IPS DF 6.9 (cell line): ENCODE results near the gene PTPRD.

Experiments
- DNase-seq: peaks from one replicate; pipeline ENCODE4 v3.0.0-alpha.2; 2013; ENCODE audit warnings: low read depth, low spot score
- H3K27ac ChIP-seq: one replicate; pipeline ENCODE4 v1.5.1; 2013; ENCODE audit warnings: low read length, control low read depth
- H3K27me3 ChIP-seq: 2 replicates; pipeline ENCODE4 v1.6.1; 2013; ENCODE audit warnings: mild to moderate bottlenecking, low read length; ENCODE audit not compliant: control insufficient read depth, insufficient read depth
- H3K36me3 ChIP-seq: 2 replicates; pipeline ENCODE4 v1.6.1; 2013; ENCODE audit warnings: low read length; ENCODE audit not compliant: control insufficient read depth, insufficient read depth
- H3K4me1 ChIP-seq: 2 replicates; pipeline ENCODE4 v1.6.1; 2013; ENCODE audit warnings: low read length; ENCODE audit not compliant: control insufficient read depth, insufficient read depth
- H3K4me3 ChIP-seq: 2 replicates; pipeline ENCODE4 v1.5.1; 2013; ENCODE audit warnings: mild to moderate bottlenecking, low read length
- H3K9me3 ChIP-seq: 2 replicates; pipeline ENCODE4 v1.6.1; 2013; ENCODE audit warnings: low read length, inconsistent platforms; ENCODE audit not compliant: control insufficient read depth, insufficient read depth
- WGBS: extraction: QIAGEN DNeasy Blood & Tissue Kit; methylation state at CpG from one replicate; pipeline ENCODE4 v1.1.7; 2013; ENCODE audit warnings: mixed read lengths, missing lambda C conversion rate; ENCODE audit not compliant: insufficient read length, insufficient coverage; 5-methylcytosine and 5-hydroxymethylcytosine counted together

PTPRD gene

GRCh38 chr9:9670454-9670853, 942.3 kb downstream of the PTPRD start:
- Histone ChIP-seq H3K9me3 (no peaks in the 10 kb centered on the region), H3K27ac (no peak overlapping the region), H3K4me3 (no peak overlapping the region), H3K27me3 (no peaks in the 10 kb centered on the region), H3K36me3 (no peaks in the 10 kb centered on the region), H3K4me1 (no peaks in the 10 kb centered on the region)
- no peak for DNase-seq
- no CpG with 5 or more reads among the region's 3 CpGs for WGBS

DNA sequence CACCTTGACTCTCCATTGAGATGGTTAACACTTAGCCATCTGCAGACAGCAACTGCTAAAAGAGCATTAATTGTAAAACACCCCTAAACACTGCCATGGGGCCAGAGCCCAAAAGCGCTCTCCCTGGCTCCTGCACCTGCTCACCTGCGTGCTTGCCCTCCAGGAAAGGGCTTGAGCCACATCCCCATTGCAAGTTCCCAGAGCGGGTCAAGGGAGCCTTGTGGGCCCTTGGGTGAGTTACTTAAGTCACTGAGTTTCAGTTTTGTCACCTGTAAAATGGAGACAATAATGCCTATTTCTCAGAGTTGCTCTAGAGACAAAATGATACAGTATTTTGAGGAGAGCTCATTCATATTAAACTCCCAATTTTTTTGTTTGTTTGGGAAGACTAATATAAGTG, 967.8 kb downstream of the PTPRD start:
- H3K36me3 ChIP-seq = no peaks in the 10 kb centered on the region
- no peak for DNase-seq
- H3K4me3 ChIP-seq = no peak overlapping the region
- no peak overlapping the region for H3K27ac ChIP-seq
- no peaks in the 10 kb centered on the region for H3K9me3 ChIP-seq
- no peaks in the 10 kb centered on the region for H3K4me1 ChIP-seq
- no CpG with 5 or more reads among the region's 3 CpGs for WGBS
- H3K27me3 ChIP-seq = no peaks in the 10 kb centered on the region

GRCh38 chr9:9631284-9631683, 981.5 kb downstream of the PTPRD start:
- Histone ChIP-seq H3K36me3 (no peaks in the 10 kb centered on the region), H3K4me1 (no peaks in the 10 kb centered on the region), H3K27ac (no peak overlapping the region), H3K27me3 (no peaks in the 10 kb centered on the region), H3K9me3 (no peaks in the 10 kb centered on the region), H3K4me3 (no peak overlapping the region)
- WGBS = no CpG with 5 or more reads among the region's 2 CpGs
- DNase-seq = no peak

DNA sequence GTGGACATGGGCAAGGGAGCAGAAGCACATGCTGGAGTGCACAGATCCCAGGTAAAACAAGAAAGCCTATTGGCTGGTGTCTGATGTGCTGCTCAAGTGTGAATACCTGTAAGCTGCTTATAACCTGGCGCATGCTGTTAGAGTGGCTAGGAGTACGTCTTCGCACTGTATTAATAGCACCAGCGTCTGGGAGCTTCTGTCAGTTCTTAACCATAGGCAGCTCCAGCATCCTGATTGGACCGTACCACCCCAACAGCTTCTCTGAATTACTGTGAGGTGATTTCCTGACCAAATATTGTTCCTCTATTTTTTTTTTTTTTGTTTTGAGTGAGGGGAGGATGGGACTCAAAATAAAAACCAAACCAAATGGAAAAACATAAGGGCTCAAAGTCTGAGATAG, 987.6 kb downstream of the PTPRD start:
- Histone ChIP-seq H3K9me3 (no peaks in the 10 kb centered on the region), H3K27me3 (no peaks in the 10 kb centered on the region), H3K27ac (no peak overlapping the region), H3K36me3 (no peaks in the 10 kb centered on the region), H3K4me1 (no peaks in the 10 kb centered on the region), H3K4me3 (no peak overlapping the region)
- WGBS = no CpG with 5 or more reads among the region's 5 CpGs
- no peak for DNase-seq

- H3K9me3 ChIP-seq = no peaks in the 10 kb centered on the region
- no peaks in the 10 kb centered on the region for H3K36me3 ChIP-seq
- H3K4me3 ChIP-seq = no peak overlapping the region
- no peak for DNase-seq
- H3K4me1 ChIP-seq = no peaks in the 10 kb centered on the region
- no peaks in the 10 kb centered on the region for H3K27me3 ChIP-seq
- no CpG with 5 or more reads among the region's 2 CpGs for WGBS
- H3K27ac ChIP-seq = no peak overlapping the region
Measured at GRCh38 chr9:9623506-9623905, 989.3 kb downstream of the PTPRD start.

GRCh38 chr9:9621355-9621940, 991.4 kb downstream of the PTPRD start:
- Histone ChIP-seq H3K4me3 (no peak overlapping the region), H3K27me3 (no peaks in the 10 kb centered on the region), H3K9me3 (no peaks in the 10 kb centered on the region), H3K36me3 (no peaks in the 10 kb centered on the region), H3K4me1 (no peaks in the 10 kb centered on the region; the same call in 1 of the 2 replicates), H3K27ac (no peak overlapping the region)
- no peak for DNase-seq
- no CpG with 5 or more reads among the region's 5 CpGs for WGBS

DNA sequence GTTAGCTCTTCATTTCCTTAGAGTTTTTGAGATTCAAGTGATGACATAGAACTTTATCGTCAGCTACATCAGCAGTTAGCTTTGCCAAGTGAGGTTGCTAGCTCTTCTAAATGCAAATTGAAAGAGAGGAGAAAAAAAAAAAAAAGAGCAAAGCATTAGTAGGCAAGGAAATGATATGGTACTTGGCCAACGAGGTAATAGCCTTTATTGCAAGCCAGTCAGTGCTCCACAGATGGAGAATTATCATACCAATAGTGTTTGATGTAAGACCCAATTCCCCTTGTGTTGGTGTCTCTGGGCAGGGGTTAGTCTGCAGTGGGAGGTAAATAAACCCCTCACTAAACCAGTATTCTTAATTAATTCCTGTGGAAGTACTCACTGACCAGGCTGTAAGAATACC, 992.1 kb downstream of the PTPRD start:
- Histone ChIP-seq H3K4me1 (no peaks in the 10 kb centered on the region; the same call in 1 of the 2 replicates), H3K27ac (no peak overlapping the region), H3K4me3 (no peak overlapping the region), H3K36me3 (no peaks in the 10 kb centered on the region), H3K27me3 (no peaks in the 10 kb centered on the region), H3K9me3 (no peaks in the 10 kb centered on the region)
- WGBS = no CpG with 5 or more reads among the region's 2 CpGs
- DNase-seq = no peak

DNA sequence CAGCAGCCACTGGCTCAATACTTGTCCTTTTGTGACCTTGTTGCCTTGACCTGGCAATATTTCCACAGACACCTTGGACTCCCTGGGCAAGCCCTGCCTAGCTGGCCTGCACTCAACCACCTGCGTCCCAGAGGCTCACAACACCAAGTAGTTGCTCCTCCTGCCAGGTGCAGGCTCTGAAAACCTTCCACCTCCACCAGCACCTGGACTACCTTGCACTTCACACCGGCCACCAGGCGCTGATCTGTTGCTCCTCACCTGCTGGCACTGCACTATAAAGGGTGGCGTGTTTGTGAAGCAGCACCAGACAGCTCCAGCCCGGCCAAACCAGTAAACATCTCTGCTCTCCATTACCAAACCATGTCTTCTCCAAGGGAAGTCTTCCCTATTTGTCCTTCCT, 997.7 kb downstream of the PTPRD start:
- no peak for DNase-seq
- no CpG with 5 or more reads among the region's 5 CpGs for WGBS
- H3K36me3 ChIP-seq = no peaks in the 10 kb centered on the region
- H3K27me3 ChIP-seq = no peaks in the 10 kb centered on the region
- H3K4me3 ChIP-seq = no peak overlapping the region
- no peaks in the 10 kb centered on the region; the same call in 1 of the 2 replicates for H3K4me1 ChIP-seq
- no peaks in the 10 kb centered on the region for H3K9me3 ChIP-seq
- H3K27ac ChIP-seq = no peak overlapping the region

DNA sequence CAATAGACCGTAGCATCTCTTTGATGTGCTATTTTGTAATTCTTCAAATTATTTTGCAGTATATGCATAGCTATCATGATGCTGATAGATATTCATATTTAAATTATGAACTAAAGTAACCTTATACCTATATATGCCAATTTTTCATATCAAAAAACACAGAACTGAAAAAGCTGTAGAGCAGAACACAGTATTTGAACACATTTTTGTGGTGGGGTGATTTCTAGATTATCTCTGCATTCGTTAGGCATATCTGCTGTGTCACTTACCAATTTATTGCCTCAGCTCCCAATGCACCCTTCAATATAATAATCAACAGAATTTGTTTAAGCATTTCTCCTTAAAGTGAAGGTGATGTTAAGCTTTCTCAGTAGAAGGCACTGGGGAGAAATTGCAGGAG, 998.2 kb downstream of the PTPRD start:
- Histone ChIP-seq H3K4me3 (no peak overlapping the region), H3K9me3 (no peaks in the 10 kb centered on the region), H3K27me3 (no peaks in the 10 kb centered on the region), H3K36me3 (no peaks in the 10 kb centered on the region), H3K27ac (no peak overlapping the region), H3K4me1 (no peaks in the 10 kb centered on the region; the same call in 1 of the 2 replicates)
- no peak for DNase-seq
- WGBS = no CpG with 5 or more reads among the region's 2 CpGs

- no peaks in the 10 kb centered on the region; the same call in 1 of the 2 replicates for H3K4me1 ChIP-seq
- H3K27me3 ChIP-seq = no peaks in the 10 kb centered on the region
- H3K9me3 ChIP-seq = no peaks in the 10 kb centered on the region
- H3K27ac ChIP-seq = no peak overlapping the region
- no peaks in the 10 kb centered on the region for H3K36me3 ChIP-seq
- WGBS = no CpG with 5 or more reads among the region's 2 CpGs
- no peak overlapping the region for H3K4me3 ChIP-seq
- DNase-seq = no peak
Measured at GRCh38 chr9:9612755-9613154, 1000.0 kb downstream of the PTPRD start.

DNA sequence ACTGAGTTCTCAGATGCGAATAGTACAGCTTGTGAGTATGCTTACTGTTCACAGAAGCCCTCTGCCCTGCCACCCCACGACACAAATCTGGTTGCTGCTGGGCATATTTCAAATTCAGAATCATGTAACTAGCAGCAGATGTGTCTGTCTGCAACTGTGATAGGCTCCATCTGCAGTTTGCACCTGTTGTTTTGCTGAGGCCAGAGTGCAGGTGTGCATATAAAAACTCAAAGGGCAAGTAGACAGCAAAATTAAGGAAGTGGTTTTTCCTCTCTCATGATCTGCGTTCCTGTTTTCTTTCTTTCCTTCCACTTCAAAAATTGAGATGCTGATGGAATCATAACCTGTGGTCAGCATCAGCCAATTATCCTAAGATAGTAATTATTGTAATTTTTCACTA, 1000.5 kb downstream of the PTPRD start:
- H3K4me1 ChIP-seq = no peaks in the 10 kb centered on the region; the same call in 1 of the 2 replicates
- no peak overlapping the region for H3K4me3 ChIP-seq
- no peak for DNase-seq
- H3K27me3 ChIP-seq = no peaks in the 10 kb centered on the region
- WGBS = no CpG with 5 or more reads among the region's 3 CpGs
- H3K9me3 ChIP-seq = no peaks in the 10 kb centered on the region
- H3K27ac ChIP-seq = no peak overlapping the region
- H3K36me3 ChIP-seq = no peaks in the 10 kb centered on the region
